DMS 273 (cell line): Measurements from ENCODE around the gene HMCES.
A peak's percentile ranks its signal among the peaks of the same experiment; 100 is the strongest.
"Not testable (repeated sequence)": the region's sequence is repeated elsewhere in the genome, so short reads cannot be mapped to it uniquely, and the experiment has no call there.

ENCODE experiments used
- DNase-seq: peaks from one replicate; lab custom pipeline; 2025; ENCODE audit not compliant: unreplicated experiment; lab: John Stamatoyannopoulos, UW

The HMCES gene

GRCh38 chr3:129256270-129256669, 22.4 kb upstream of the HMCES start:
- DNase-seq = no peak

DNA sequence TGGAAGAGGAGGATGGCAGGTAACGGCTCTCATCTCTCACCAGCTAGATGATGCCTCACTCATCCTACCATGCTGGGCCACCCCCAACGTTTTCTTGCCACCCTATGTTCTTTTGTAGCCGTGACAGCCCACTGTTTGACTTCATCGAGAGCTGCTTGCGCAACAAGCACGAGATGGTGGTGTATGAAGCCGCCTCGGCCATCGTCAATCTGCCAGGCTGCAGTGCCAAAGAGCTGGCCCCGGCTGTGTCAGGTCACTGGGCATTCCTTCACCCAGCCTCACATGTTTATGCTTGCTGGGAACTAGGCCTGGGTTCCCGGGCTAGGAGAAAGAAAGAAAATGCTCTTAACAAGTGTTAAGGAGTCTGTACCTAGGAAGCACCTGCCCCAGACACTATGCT, 21.1 kb upstream of the HMCES start:
- no peak for DNase-seq

DNA sequence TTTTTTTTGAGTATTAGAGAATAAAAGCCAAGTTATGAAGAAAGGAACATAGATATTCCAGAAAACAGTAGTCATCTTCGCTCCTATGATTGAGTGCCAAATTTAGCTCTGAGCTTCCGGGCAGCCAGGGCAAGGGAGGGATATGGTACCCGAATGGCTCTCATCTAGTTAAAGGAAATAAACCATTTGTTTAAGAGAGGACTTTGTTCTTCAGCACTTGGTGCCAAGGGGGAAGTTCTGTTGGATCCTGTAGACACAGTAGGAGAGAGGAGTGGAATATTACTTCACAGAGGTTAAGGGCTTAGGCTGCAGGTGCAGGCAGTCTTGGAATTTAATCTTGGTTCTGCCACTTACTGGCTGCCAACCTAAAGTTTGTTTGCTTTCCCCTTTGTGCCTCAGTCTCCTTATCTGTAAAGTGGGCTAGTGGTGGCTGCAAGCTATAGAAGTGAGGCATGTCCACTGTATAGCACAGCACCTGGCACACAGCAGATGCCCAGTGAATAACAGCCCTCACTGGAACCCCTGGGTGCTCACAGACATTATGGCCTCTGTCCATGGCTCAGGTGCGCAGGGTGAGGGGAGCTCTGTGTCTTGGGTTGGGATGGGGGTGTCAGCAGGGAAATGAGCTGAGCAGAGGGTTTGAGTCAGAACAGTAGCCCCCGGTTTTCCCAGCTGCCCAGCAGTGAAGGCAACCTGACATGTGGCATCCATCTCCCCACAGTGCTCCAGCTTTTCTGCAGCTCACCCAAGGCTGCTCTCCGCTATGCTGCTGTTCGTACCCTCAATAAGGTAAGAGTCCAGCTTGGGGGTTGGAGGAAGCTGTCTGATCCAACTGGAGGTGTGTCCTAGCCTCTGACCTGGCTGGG, 18.8 kb upstream of the HMCES start:
- DNase-seq = no peak

- DNase-seq = no peak
These were observed 18.1 kb upstream of the HMCES start for GRCh38 chr3:129260606-129261005.

DNA sequence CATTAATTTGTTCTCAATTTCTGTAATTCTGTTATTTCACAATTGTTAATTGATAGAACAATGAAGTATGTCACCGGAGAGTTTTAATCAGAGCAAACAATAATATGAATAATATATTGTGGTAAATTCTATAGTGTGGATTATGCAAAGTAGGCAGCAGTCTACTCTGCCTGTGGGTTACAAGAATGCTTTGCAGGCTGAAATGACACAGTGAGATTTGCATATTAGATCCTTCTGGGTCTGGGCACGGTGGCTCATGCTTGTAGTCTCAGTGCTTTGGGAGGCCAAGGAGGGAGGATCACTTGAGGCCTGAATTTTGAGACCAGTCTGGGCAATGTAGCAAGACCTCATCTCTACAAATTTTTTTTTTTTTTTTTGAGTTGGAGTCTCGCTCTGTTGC, 16.8 kb upstream of the HMCES start:
- DNase-seq = no peak

DNA sequence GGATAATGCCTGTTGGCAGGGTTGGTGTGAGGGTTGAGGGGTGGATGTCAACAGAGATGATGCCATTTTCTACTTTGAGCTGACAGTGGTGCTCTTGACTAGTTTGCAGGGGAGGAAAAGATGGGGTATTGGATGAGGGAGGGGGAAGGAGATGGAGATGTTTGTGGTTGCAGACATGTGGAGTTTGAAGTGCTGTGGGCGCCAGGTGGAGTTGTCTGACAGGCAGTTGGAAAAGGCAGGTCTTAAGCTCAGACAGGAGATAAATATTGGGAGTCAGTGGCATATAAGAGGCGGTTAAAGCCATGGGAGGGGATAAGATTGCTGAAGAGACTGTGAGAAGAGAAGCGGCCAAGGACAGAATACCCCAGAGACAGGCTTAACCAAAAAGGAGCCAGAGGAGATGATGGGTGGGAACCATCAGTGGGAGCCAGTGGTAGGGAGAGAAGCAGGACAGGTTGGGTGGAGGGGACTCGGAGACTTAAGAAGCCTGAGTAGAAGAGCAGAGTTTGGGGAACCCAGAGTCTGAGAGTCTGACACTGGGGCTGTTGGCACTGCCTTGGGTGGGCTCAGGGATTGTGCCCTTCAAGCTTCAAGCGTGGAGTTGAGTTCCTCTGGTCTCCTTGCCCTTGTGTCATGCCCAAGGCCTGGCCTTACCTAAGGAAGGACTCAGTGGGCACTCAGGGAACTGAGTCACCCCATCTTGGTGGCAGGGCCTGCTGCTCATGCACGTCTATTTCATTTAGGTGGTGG, 15.3 kb upstream of the HMCES start:
- no peak for DNase-seq

GRCh38 chr3:129264994-129265393, 13.7 kb upstream of the HMCES start:
- DNase-seq = not testable (repeated sequence)

DNA sequence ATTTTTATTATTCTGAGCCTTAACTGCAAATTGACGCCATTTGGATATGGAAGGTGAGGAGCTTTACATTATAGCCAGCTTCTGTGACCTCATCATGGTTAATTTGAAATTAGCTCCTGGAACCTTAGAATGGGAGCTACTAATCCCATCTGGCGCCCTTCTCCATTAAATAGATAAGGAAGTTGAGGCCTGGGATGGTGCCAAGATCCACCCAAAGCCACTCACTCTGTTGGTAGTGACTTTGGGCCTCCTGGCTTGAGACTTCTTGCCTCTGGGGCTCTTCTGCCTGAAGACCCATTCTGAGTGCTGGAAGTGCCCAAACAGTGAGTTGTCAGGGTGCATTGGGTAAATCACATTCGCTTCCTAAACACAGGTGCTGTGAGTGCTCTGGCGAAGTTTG, 12.0 kb upstream of the HMCES start:
- DNase-seq = no peak

- DNase-seq = no peak
These were observed 10.3 kb upstream of the HMCES start for GRCh38 chr3:129268396-129268795.

DNA sequence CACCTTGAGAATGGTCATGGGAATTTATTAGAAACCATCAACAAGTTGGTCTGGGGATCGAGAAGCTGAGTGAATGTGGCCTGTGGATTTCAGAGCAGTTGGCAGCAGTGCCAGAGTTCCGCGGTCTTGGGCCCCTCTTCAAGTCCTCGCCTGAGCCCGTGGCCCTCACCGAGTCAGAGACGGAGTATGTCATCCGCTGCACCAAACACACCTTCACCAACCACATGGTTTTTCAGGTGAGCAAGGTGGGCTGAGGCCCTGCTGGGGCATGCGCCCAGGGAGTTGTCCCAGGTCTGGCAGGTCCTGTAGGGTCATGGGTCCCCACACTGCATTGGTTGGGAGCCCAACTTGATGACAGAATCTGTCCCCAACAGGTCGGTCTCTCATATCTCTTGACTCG, 7.0 kb upstream of the HMCES start:
- no peak for DNase-seq

- no peak for DNase-seq
These were observed 2.3 kb upstream of the HMCES start for GRCh38 chr3:129276385-129276784.

DNA sequence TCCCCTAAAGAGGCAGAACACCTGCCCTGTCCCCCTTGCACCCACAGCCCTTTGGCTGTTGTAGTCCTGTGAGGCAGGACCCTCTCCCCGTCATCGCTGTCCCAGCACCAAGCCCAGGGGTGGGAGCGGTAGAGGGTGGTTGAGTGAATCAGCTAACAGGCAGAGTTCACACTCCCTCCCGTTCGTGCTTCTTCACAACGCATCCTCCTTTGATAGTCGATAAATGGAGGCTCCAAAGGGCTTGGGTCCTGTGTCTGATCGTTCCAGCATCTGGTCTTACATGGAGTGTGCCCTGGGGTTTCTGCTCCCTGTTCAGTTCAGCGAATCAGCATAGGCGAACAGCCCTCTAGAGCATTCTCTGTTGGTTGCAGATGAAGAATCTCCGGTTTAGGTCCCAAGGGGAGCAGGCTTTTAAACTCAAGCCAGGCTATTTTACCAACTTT, 820 bp upstream of the HMCES start:
- peak; percentile 69 for DNase-seq

GRCh38 chr3:129278966-129279906, 566 bp downstream of the HMCES start:
- DNase-seq = peak; percentile 65

GRCh38 chr3:129280183-129280582, 1.5 kb downstream of the HMCES start:
- no peak for DNase-seq

- DNase-seq = no peak
These were observed 3.1 kb downstream of the HMCES start for GRCh38 chr3:129281726-129282125.

- no peak for DNase-seq
These were observed 4.2 kb downstream of the HMCES start for GRCh38 chr3:129282727-129283327.

- DNase-seq = peak; percentile 53
These were observed 7.4 kb downstream of the HMCES start for GRCh38 chr3:129286081-129286480.

- DNase-seq = no peak
These were observed 9.8 kb downstream of the HMCES start for GRCh38 chr3:129288446-129288845.

- DNase-seq = no peak
These were observed 10.7 kb downstream of the HMCES start for GRCh38 chr3:129289201-129289921.

GRCh38 chr3:129291236-129291886, 12.7 kb downstream of the HMCES start:
- no peak for DNase-seq
